ENCODE data around the gene FKBP1C.

- TF ChIP-seq POLR2A (IDR thresholded peaks at IDR 0.05), result no peak
- no peak for TF ChIP-seq CTCF (IDR thresholded peaks at IDR 0.05)
- TF ChIP-seq POLR2AphosphoS5 (IDR thresholded peaks at IDR 0.05), result no peak
Observed at GRCh38 chr6:63224179-63224578, 12.9 kb downstream of the FKBP1C start.
